LNCAP (cell line): ENCODE data around the gene AQP2.

ENCODE experiments used
- TF ChIP-seq, protein P1 (sequence below): fragments of 450-650 bp; IDR thresholded peaks from 2 replicates; pipeline ENCODE4 v1.5.1; 2017; ENCODE audit warnings: mild to moderate bottlenecking

Gene AQP2

DNA sequence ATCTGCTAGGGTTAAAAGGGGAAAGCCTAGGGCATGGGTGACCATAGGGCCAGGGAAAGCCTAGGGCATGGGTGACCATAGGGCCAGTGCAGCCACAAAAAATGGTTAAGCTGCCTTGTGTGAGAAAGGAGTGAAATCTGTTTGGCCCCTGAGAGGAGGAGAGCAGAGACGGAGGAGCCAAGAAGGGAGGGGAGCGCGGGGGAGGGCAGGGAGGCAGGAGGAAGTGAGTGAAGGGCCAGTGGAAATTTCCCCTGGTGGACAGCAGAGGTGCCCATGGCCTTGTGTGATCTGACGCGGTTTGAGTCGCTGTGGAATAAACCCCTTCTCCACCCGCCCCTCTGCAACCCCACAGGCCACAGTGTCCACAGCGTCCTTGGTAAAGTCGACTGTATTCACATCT, 21.6 kb downstream of the AQP2 start:
- TF ChIP-seq, protein P1, sequence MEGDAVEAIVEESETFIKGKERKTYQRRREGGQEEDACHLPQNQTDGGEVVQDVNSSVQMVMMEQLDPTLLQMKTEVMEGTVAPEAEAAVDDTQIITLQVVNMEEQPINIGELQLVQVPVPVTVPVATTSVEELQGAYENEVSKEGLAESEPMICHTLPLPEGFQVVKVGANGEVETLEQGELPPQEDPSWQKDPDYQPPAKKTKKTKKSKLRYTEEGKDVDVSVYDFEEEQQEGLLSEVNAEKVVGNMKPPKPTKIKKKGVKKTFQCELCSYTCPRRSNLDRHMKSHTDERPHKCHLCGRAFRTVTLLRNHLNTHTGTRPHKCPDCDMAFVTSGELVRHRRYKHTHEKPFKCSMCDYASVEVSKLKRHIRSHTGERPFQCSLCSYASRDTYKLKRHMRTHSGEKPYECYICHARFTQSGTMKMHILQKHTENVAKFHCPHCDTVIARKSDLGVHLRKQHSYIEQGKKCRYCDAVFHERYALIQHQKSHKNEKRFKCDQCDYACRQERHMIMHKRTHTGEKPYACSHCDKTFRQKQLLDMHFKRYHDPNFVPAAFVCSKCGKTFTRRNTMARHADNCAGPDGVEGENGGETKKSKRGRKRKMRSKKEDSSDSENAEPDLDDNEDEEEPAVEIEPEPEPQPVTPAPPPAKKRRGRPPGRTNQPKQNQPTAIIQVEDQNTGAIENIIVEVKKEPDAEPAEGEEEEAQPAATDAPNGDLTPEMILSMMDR, result no peak

DNA sequence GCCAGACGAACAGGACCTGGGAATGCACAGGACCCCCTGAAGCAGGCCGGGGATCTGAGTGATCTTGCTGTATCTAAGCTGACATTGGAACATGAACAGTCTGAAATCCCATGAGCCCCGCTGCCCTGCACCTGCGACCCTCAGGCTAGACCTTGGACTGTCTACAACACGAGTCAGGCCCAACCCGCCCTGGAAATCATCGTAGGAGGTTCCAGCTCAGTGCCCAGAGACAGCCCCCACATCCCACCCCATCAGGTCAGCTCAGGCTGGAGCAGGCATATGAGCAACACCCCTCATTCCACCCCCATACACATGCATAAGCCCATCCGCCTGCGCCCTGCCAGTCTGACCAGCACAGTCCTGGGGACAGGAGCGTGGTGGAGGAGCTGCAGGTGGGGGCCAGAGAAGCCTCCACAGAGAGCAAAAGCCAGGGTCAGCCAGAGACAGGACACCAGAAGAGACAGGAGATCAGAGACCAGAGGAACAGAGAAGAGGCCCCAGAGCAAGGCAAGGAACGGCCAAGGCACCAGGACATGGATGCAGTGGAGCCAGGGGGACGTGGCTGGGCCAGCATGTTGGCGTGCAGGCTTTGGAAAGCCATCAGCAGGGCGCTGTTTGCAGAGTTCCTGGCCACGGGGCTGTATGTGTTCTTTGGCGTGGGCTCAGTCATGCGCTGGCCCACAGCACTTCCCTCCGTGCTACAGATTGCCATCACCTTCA, 22.3 kb downstream of the AQP2 start, which contains the start of gene AQP6:
TSS of gene AQP6 (plus strand) at position 307 of the 720 bp plus-strand sequence. CDS start at position 534, 227 bp downstream.
- TF ChIP-seq, protein P1, result no peak

DNA sequence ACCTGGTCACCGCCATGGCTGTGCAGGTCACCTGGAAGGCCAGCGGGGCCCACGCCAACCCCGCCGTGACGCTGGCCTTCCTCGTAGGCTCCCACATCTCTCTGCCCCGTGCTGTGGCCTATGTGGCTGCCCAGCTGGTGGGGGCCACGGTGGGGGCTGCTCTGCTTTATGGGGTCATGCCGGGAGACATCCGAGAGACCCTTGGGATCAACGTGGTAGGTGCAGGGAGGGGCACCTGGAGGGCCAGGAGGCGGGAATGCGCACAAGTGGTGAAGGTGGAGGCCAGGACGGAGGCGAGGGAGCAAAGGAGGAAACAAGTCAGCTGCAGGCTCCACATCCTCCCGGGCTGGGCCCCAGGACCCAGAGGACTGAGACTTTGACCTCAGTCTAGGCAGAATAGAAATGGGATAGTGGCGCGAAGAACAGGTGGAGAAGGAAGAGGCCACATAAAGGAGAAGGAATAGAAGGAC, 22.9 kb downstream of the AQP2 start:
- TF ChIP-seq, protein P1, result no peak

DNA sequence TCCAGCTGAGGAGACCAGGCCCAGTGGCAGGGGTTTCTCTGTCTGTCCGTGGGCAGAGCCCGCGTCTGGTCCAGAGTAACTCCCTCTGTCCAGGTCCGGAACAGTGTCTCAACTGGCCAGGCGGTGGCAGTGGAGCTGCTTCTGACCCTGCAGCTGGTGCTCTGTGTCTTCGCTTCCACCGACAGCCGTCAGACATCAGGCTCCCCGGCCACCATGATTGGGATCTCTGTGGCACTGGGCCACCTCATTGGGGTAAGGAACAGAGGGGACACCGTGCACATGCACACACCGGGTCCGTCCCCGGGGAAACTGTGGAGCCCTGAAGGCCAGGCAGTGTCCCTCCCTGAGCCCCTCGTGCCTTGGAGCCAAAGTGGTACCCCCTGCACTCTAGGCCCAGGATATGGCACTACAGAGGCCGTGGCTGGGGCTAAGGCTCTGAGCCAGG, 23.7 kb downstream of the AQP2 start:
- TF ChIP-seq, protein P1, result peak; percentile 47

DNA sequence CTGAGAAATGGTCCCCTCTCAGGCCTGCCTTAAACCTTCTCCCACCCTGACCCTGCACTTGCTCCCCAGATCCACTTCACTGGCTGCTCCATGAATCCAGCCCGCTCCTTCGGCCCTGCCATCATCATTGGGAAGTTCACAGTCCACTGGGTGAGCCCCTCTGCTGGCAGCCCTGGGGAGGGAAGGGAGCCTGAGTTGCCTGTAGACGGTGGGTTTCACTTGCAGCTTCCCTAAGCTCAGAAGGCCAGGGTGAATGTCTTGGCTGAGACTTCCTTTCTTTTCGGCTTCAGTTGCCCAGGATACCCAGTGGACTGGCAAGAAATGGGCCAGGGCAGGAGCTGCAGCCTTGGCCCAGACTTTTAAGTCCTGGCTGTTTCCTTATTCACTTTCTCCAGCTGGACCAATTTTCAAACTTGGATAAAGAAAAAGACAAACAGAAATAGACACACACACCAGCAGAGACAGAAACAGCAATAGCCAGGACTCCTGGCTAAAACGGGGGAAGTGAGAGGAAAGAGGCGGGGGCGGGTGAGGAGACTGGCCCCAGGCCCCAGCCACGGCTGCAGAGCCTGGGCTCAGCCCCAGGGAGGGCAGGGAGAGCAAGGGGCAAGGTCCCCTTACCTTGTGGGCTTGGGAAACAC, 24.3 kb downstream of the AQP2 start:
- TF ChIP-seq, protein P1, result no peak

DNA sequence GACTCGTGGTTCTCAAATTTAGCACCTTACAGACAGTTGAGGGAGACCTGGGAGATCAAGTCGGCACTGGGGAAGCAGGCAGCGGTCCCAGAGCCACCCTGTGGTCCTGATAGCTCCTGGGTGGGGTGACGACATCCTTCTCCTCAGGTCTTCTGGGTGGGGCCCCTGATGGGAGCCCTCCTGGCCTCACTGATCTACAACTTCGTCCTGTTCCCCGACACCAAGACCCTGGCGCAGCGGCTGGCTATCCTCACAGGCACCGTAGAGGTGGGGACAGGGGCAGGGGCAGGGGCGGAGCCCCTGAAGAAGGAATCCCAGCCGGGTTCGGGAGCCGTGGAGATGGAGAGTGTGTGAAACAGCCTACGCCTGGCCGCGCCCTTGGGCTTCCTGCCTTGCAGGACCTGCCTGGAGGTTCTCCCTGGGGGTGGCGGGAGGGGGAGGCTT, 24.8 kb downstream of the AQP2 start:
- TF ChIP-seq, protein P1, result no peak

DNA sequence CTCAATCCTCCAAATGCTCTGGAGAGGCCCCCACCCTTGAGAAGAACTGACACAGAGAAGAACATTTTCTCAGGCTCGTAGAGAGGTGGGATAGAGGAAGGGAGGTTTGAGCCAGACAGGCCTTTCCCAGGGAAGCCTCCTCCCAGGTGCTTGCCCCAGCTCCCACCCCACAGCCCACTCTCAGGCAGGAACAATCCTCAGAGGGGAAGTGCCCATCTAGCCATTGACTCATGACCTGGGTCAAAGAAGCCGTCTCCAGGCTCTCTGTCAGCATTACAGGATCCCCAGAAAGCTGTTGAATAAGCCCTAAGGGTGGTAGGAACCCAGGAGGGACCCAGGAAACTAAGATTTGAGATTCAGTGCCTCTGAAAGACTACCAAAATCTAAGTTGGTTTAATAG, 26.0 kb downstream of the AQP2 start:
- TF ChIP-seq, protein P1, result no peak
